IPS DF 6.9 (cell line): ENCODE results near the gene SULT1A4.
"Not testable (repeated sequence)": the region's sequence is repeated elsewhere in the genome, so short reads cannot be mapped to it uniquely, and the experiment has no call there.

Experiments used
- DNase-seq: peaks from one replicate; pipeline ENCODE4 v3.0.0-alpha.2; 2013; ENCODE audit warnings: low read depth, low spot score
- H3K27ac ChIP-seq: one replicate; pipeline ENCODE4 v1.5.1; 2013; ENCODE audit warnings: low read length, control low read depth
- H3K27me3 ChIP-seq: 2 replicates; pipeline ENCODE4 v1.6.1; 2013; ENCODE audit warnings: mild to moderate bottlenecking, low read length; ENCODE audit not compliant: control insufficient read depth, insufficient read depth
- H3K36me3 ChIP-seq: 2 replicates; pipeline ENCODE4 v1.6.1; 2013; ENCODE audit warnings: low read length; ENCODE audit not compliant: control insufficient read depth, insufficient read depth
- H3K4me1 ChIP-seq: 2 replicates; pipeline ENCODE4 v1.6.1; 2013; ENCODE audit warnings: low read length; ENCODE audit not compliant: control insufficient read depth, insufficient read depth
- H3K4me3 ChIP-seq: 2 replicates; pipeline ENCODE4 v1.5.1; 2013; ENCODE audit warnings: mild to moderate bottlenecking, low read length
- H3K9me3 ChIP-seq: 2 replicates; pipeline ENCODE4 v1.6.1; 2013; ENCODE audit warnings: low read length, inconsistent platforms; ENCODE audit not compliant: control insufficient read depth, insufficient read depth
- WGBS: extraction: QIAGEN DNeasy Blood & Tissue Kit; methylation state at CpG from one replicate; pipeline ENCODE4 v1.1.7; 2013; ENCODE audit warnings: mixed read lengths, missing lambda C conversion rate; ENCODE audit not compliant: insufficient read length, insufficient coverage; 5-methylcytosine and 5-hydroxymethylcytosine counted together

The SULT1A4 gene

GRCh38 chr16:29467654-29468366, 8.1 kb downstream of the SULT1A4 start:
- not testable (repeated sequence) for H3K4me1 ChIP-seq, H3K36me3 ChIP-seq, H3K4me3 ChIP-seq, DNase-seq, H3K9me3 ChIP-seq, H3K27ac ChIP-seq, H3K27me3 ChIP-seq
- no CpG with 5 or more reads among the region's 10 CpGs for WGBS

GRCh38 chr16:29469660-29470059, 9.9 kb downstream of the SULT1A4 start:
- not testable (repeated sequence) for H3K9me3 ChIP-seq, DNase-seq, H3K27me3 ChIP-seq, H3K4me1 ChIP-seq, H3K27ac ChIP-seq, H3K36me3 ChIP-seq, H3K4me3 ChIP-seq
- no CpG with 5 or more reads among the region's 6 CpGs for WGBS

- H3K4me3 ChIP-seq, H3K36me3 ChIP-seq, DNase-seq, H3K27me3 ChIP-seq, H3K27ac ChIP-seq, H3K4me1 ChIP-seq, H3K9me3 ChIP-seq: not testable (repeated sequence)
- WGBS: no CpG with 5 or more reads among the region's 4 CpGs
Measured at GRCh38 chr16:29472065-29472464, 12.4 kb downstream of the SULT1A4 start.

GRCh38 chr16:29482276-29482675, 22.6 kb downstream of the SULT1A4 start:
- not testable (repeated sequence) for H3K27ac ChIP-seq, H3K36me3 ChIP-seq, H3K4me3 ChIP-seq, H3K27me3 ChIP-seq, H3K9me3 ChIP-seq, H3K4me1 ChIP-seq, DNase-seq
- no CpG with 5 or more reads among the region's 12 CpGs for WGBS

- WGBS: no CpG with 5 or more reads among the region's 6 CpGs
- H3K9me3 ChIP-seq, H3K4me1 ChIP-seq, H3K27me3 ChIP-seq, H3K36me3 ChIP-seq, H3K27ac ChIP-seq, DNase-seq, H3K4me3 ChIP-seq: not testable (repeated sequence)
Measured at GRCh38 chr16:29506308-29506707, 46.6 kb downstream of the SULT1A4 start, which contains the start of gene NPIPB12. NPIPB12 (minus strand) TSS chr16:29506408.
